Measurements from ENCODE around the gene NCBP2L.

- TF ChIP-seq CTCF (IDR thresholded peaks at IDR 0.05; ENCODE audit: borderline replicate concordance, extremely low read depth, low read length, poor library complexity, severe bottlenecking) (no peak), EZH2 (IDR thresholded peaks at IDR 0.05; ENCODE audit: borderline replicate concordance, low read depth, low read length, severe bottlenecking) (no peak)
Observed at GRCh38 chrX:107842715-107843400, 65.3 kb downstream of the NCBP2L start.
